NT2/D1 (cell line): ENCODE measurements around the gene MBOAT1.
"Not testable (repeated sequence)": the region's sequence is repeated elsewhere in the genome, so short reads cannot be mapped to it uniquely, and the experiment has no call there.

Experiments used
- DNase-seq: peaks from one replicate; pipeline ENCODE4 v3.0.0-alpha.2; 2011; ENCODE audit warnings: low read depth, low spot score
- H3K27me3 ChIP-seq: 2 replicates; pipeline ENCODE4 v1.6.0; 2011; ENCODE audit warnings: mild to moderate bottlenecking; ENCODE audit not compliant: insufficient read length, insufficient read depth
- H3K36me3 ChIP-seq: 2 replicates; pipeline ENCODE4 v1.6.1; 2011; ENCODE audit warnings: mild to moderate bottlenecking, low read length, mixed read lengths; ENCODE audit not compliant: insufficient read depth, insufficient read length
- H3K4me1 ChIP-seq: 2 replicates; pipeline ENCODE4 v1.5.1; 2011; ENCODE audit not compliant: insufficient read depth, insufficient read length
- H3K4me3 ChIP-seq: 2 replicates; pipeline ENCODE4 v1.5.1; 2011; ENCODE audit warnings: low read depth; ENCODE audit not compliant: insufficient read length
- H3K9ac ChIP-seq: 2 replicates; pipeline ENCODE4 v1.6.0; 2011; ENCODE audit warnings: low read depth; ENCODE audit not compliant: insufficient read length
- H3K9me3 ChIP-seq: 2 replicates; pipeline ENCODE4 v1.5.1; 2011; ENCODE audit warnings: mild to moderate bottlenecking, low read length; ENCODE audit not compliant: insufficient read depth
- SUZ12 ChIP-seq: IDR thresholded peaks from 2 replicates; pipeline ENCODE4 v1.6.1; 2011; ENCODE audit not compliant: insufficient read length, insufficient read depth; ENCODE audit errors: extremely low read depth
- YY1 ChIP-seq: IDR thresholded peaks from 2 replicates; pipeline ENCODE4 v1.6.1; 2011; ENCODE audit not compliant: insufficient read length, insufficient read depth
- ZNF274 ChIP-seq: IDR thresholded peaks from 2 replicates; pipeline ENCODE4 v1.6.1; 2011; ENCODE audit warnings: mild to moderate bottlenecking, low read depth, low read length

The MBOAT1 gene

DNA sequence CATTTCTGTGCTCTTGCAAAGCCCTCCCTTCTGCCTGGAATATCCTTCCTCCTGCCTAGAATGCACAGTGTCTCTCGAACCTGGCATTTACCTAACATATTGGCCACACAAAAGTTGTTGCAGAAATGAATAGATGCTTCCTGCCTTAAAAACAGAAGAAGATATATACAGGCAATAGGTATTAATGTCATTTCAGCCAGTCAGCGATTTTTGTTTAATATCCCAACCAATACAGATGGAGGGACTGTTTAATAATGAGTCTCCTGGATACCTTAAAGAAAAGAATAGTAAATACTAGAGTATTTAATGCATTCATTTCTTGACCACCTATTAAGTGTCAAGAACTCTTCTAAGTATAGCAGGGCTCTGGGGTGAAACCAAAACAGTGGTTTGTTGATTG, 70.3 kb downstream of the MBOAT1 start:
- Histone ChIP-seq H3K9me3 (no peaks in the 10 kb centered on the region), H3K4me3 (no peak overlapping the region), H3K36me3 (no peaks in the 10 kb centered on the region), H3K27me3 (no peaks in the 10 kb centered on the region), H3K9ac (no peak overlapping the region), H3K4me1 (no peaks in the 10 kb centered on the region)
- TF ChIP-seq YY1 = no peak
- no peak for TF ChIP-seq ZNF274
- TF ChIP-seq SUZ12 = no peak
- DNase-seq = no peak

DNA sequence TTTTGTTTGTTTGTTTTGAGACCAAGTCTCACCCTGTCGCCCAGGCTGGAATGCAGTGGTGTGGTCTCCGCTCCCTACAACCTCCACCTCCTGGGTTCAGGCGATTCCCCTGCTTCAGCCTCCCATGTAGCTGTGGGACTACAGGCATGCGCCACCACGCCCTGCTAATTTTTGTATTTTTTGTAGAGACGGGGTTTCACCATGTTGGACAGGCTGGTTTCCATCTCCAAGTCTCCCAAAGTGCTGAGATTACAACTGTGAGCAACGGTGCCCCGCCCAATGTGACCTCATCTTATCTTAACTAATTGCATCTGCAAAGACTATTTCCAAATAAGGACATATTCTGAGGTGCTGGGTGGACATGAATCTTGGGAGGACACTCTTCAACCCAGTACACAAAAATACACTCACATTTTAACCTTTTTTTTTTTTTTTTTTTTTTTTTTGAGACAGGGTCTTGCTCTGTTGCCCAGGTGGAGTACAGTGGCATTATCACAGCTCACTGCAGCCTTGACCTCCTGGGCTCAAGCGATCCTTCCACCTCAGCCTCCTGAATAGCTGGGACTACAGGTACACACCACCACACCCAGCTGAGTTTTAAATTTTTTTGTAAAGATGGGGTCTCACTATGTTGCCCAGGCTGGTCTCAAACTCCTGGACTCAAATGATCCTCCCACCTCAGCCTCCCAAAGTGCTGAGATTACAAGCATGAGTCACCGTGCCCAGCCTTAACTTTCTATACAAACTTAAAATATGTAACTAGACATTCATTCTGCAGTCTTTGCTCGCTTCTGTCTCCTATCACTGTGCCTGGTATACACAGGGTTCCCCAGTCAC, 72.9 kb downstream of the MBOAT1 start:
- not testable (repeated sequence) for DNase-seq, H3K36me3 ChIP-seq, H3K9me3 ChIP-seq, H3K4me1 ChIP-seq, H3K9ac ChIP-seq, H3K4me3 ChIP-seq, H3K27me3 ChIP-seq

DNA sequence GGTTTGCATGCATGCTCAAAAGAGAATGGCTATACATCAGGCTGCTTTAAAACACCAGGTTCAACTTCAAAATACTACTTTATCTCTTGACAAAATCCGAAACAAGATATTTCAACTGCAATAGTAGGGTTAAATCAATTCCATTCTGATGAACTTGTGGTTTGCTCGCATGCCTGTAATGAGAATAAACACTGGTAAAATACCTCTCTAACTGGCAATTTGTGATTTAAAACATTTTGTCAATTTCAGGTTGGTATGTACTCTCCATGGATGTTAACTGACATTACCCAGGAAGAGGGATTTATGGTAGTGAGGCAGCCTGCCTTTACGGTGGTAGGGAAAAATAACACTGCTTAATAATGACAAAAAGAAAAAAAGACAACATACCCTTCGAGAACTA, 74.4 kb downstream of the MBOAT1 start:
- no peak overlapping the region for H3K4me3 ChIP-seq
- H3K4me1 ChIP-seq = no peaks in the 10 kb centered on the region
- TF ChIP-seq ZNF274 (no peak), YY1 (no peak)
- no peak overlapping the region for H3K9ac ChIP-seq
- no peaks in the 10 kb centered on the region for H3K9me3 ChIP-seq
- H3K27me3 ChIP-seq = no peaks in the 10 kb centered on the region
- no peaks in the 10 kb centered on the region for H3K36me3 ChIP-seq
- DNase-seq = no peak

DNA sequence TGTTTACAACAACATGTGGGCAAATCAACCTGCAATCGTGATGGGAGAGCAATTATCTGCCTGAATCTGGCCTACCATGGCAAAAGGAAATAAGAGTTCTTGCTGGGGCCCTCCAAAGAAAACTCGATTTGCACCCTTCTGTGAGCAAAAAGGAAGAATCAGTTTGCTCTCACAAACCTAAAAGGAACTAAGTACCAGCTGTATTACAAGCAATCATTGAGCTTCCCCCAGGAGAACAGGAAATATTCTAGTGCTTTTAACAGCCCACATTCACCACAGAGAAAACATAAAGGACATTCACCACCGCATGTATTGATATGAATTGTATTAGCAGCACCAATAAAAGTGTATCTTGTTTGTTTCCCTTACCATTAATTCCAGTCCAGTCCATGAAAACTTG, 75.0 kb downstream of the MBOAT1 start:
- Histone ChIP-seq H3K9me3 (no peaks in the 10 kb centered on the region), H3K27me3 (no peaks in the 10 kb centered on the region), H3K9ac (no peak overlapping the region), H3K4me1 (no peaks in the 10 kb centered on the region), H3K4me3 (no peak overlapping the region), H3K36me3 (no peaks in the 10 kb centered on the region)
- DNase-seq = no peak
- TF ChIP-seq ZNF274 (no peak), SUZ12 (no peak), YY1 (no peak)

DNA sequence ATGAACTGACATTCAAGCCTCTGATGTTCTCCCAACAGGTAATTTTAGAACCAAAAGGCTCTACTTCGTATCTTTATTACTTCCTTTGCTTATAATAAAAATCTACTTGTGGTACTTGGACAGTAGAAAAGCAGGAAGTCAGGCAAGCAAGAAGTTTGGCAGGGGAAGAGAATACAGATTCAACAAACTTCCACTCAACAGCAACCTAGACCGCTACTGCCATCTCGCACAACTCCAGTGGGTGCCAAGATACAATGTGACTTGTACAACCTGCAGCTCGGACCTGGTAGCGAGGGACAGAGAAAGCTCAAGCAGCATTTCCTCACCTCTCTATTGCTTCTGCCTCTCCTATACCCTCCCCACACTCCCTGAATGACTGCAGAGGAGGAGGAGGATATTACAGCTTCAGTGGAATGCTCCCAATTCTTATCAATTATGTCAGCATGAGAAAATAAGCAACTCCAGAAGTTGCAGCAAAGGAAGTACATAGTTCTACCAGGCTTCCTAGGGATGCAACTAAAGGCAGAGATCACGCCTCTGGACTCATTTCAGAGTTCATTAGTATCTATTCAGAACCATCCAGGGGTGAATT, 76.5 kb downstream of the MBOAT1 start:
- no peak overlapping the region for H3K9ac ChIP-seq
- H3K4me3 ChIP-seq = no peak overlapping the region
- H3K36me3 ChIP-seq = no peaks in the 10 kb centered on the region
- no peak for DNase-seq
- H3K27me3 ChIP-seq = no peaks in the 10 kb centered on the region
- no peak for TF ChIP-seq ZNF274
- no peak for TF ChIP-seq YY1
- no peak for TF ChIP-seq SUZ12
- no peaks in the 10 kb centered on the region for H3K4me1 ChIP-seq
- H3K9me3 ChIP-seq = no peaks in the 10 kb centered on the region

DNA sequence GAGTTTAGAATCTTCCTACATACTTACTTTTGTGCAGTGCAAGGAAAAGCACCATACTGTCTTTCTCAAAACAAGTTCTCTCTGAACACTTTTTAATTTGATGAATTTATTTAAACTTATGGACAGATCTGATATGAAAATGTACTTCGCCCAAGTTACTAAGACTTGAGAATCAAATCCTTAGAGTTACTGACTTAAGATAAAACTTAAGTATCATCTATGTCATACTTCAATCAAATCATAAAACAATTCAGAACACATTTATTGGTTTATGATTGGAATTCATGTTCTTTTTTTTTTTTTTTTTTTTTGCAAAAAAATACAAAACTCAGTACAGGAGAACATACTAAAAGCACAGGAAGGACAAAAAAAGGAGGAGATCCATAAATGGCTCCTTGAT, 77.7 kb downstream of the MBOAT1 start:
- no peak for DNase-seq
- Histone ChIP-seq H3K4me3 (no peak overlapping the region), H3K27me3 (no peaks in the 10 kb centered on the region), H3K4me1 (no peaks in the 10 kb centered on the region), H3K36me3 (no peaks in the 10 kb centered on the region), H3K9ac (no peak overlapping the region), H3K9me3 (no peaks in the 10 kb centered on the region)
- no peak for TF ChIP-seq ZNF274
- TF ChIP-seq YY1 = no peak
- TF ChIP-seq SUZ12 = no peak

DNA sequence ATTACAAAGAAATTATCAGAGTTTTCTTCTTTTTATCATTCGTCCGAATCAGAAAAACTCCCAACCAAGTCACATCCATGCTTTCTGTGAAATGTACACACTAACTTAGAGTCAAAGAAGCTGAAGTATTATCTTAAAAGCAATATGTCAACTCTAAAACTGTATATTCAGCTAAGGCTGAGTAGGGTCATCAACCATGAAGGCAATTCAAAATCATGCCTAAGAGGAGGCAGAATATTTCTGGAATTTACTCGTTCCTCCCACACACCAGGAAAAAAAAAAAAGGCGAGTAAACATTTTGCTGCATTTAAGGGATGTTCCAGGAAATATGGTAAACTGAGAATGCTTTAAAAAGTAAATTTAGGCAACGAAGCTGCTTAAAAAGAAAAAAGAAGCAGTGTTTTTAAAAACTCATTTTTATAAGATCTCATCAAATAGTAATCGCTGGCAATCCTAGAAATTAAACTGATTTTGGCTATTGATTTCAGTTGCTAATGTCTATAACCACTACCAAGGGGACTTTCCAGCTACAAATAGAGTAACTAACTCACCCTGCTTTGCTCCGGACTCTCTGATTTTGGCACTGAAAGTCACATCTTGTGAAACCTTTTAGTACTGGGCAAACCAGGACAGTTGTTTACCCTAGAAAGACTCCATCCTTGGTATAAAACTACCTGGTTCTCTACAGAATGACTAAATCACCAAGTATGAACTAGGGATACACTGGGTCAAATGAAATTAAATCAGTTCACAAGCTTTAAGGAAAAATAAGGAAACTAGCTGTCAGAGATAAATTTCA, 82.8 kb downstream of the MBOAT1 start:
- Histone ChIP-seq H3K4me3 (no peak overlapping the region), H3K9ac (no peak overlapping the region)

More for the DNA sequence above, 82.8 kb downstream of the MBOAT1 start:
- H3K27me3 ChIP-seq = no peaks in the 10 kb centered on the region
- no peak for DNase-seq
- H3K36me3 ChIP-seq = no peaks in the 10 kb centered on the region
- H3K9me3 ChIP-seq = no peaks in the 10 kb centered on the region
- TF ChIP-seq ZNF274 (no peak), SUZ12 (no peak)
- H3K4me1 ChIP-seq = no peaks in the 10 kb centered on the region
